OCI-LY7 (cell line): ENCODE data around the gene TOMM20L. TPM values are rescaled to one million over a fixed set of nuclear protein-coding genes. Genes with fewer than 3 reads are reported as not detected.
A peak's percentile ranks its signal among the peaks of the same experiment; 100 is the strongest.

Experiments used
- Bru-seq: library from RNA; stranded (reverse); fragments of 400-500 nt; gene quantifications from one replicate; lab custom pipeline; 2021; lab: Mats Ljungman, UMichigan
- BruChase-seq, 2 experiments: library from RNA; stranded (reverse); fragments of 400-500 nt; gene quantifications; one replicate each; lab custom pipeline; 2021; lab: Mats Ljungman, UMichigan
- BruUV-seq: library from RNA; stranded (reverse); fragments of 400-500 nt; replicated peaks from 2 replicates; lab custom pipeline; 2021; lab: Mats Ljungman, UMichigan
- CTCF ChIA-PET: fragments of 300-600 bp; sonication (Branson Sonifier 250); formaldehyde crosslinking; loops from one replicate; lab custom pipeline; 2022; ENCODE audit warnings: antibody characterized with exemption; ENCODE audit not compliant: unreplicated experiment; lab: Charles Lee
- POLR2A ChIA-PET: fragments of 300-600 bp; sonication (Branson Sonifier 250); formaldehyde crosslinking; loops from one replicate; lab custom pipeline; 2022; ENCODE audit warnings: antibody characterized with exemption; lab: Charles Lee
- DNase-seq: peaks from one replicate; pipeline ENCODE4 v3.0.0-alpha.2; 2015; ENCODE audit warnings: low spot score
- H2AFZ ChIP-seq: fragments of 200-600 bp; sonication (generic), shearing (Covaris generic); 2 replicates; pipeline ENCODE4 v1.6.1; 2014; ENCODE audit warnings: mild to moderate bottlenecking, antibody characterized with exemption, low read length, moderate library complexity
- H3K27ac ChIP-seq: fragments of 200-600 bp; sonication (generic); 2 replicates; pipeline ENCODE4 v1.5.1; 2014; ENCODE audit warnings: mixed run types, low read depth, mild to moderate bottlenecking, moderate library complexity, low read length, inconsistent platforms; ENCODE audit not compliant: poor library complexity, severe bottlenecking
- H3K36me3 ChIP-seq: fragments of 200-600 bp; sonication (generic); 2 replicates; pipeline ENCODE4 v1.6.1; 2014; ENCODE audit warnings: mild to moderate bottlenecking, antibody characterized with exemption, low read length, moderate library complexity, mixed read lengths; ENCODE audit not compliant: insufficient read depth
- H3K4me1 ChIP-seq: fragments of 200-600 bp; sonication (generic); 2 replicates; pipeline ENCODE4 v1.5.1; 2014; ENCODE audit warnings: mild to moderate bottlenecking, low read length; ENCODE audit not compliant: insufficient read depth, poor library complexity, severe bottlenecking
- H3K4me2 ChIP-seq: fragments of 200-600 bp; sonication (generic); 2 replicates; pipeline ENCODE4 v1.6.1; 2014; ENCODE audit warnings: mild to moderate bottlenecking, low read length
- H3K4me3 ChIP-seq: fragments of 200-600 bp; sonication (generic); 2 replicates; pipeline ENCODE4 v1.5.1; 2014; ENCODE audit warnings: mild to moderate bottlenecking, low read depth, low read length; ENCODE audit not compliant: poor library complexity, severe bottlenecking
- H3K79me2 ChIP-seq: fragments of 200-600 bp; sonication (generic); 2 replicates; pipeline ENCODE4 v1.6.1; 2016; ENCODE audit warnings: low read depth, mild to moderate bottlenecking, low read length, moderate library complexity, mixed read lengths; ENCODE audit not compliant: insufficient read depth
- H3K9me2 ChIP-seq: fragments of 200-600 bp; sonication (generic); 2 replicates; pipeline ENCODE4 v1.6.1; 2016; ENCODE audit warnings: mild to moderate bottlenecking, low read length, mixed read lengths; ENCODE audit not compliant: insufficient read depth
- H3K9me3 ChIP-seq: fragments of 200-600 bp; sonication (generic); 2 replicates; pipeline ENCODE4 v1.6.1; 2014; ENCODE audit warnings: mild to moderate bottlenecking, mixed run types, low read length, mixed read lengths
- H4K20me1 ChIP-seq: fragments of 200-600 bp; sonication (generic); 2 replicates; pipeline ENCODE4 v1.6.1; 2014; ENCODE audit warnings: mild to moderate bottlenecking, antibody characterized with exemption, low read length, moderate library complexity, mixed read lengths; ENCODE audit not compliant: insufficient read depth
- EZH2phosphoT487 ChIP-seq: fragments of 200-600 bp; sonication (generic); IDR thresholded peaks from 2 replicates; pipeline ENCODE4 v1.6.1; 2018; ENCODE audit warnings: low read depth, borderline replicate concordance, mild to moderate bottlenecking, mixed run types, antibody characterized with exemption, low read length, moderate library complexity, mixed read lengths
- intact Hi-C: fragments of 100-400 bp; cut with micrococcal nuclease; formaldehyde crosslinking; loops from one replicate; pipeline ENCODE4 v1.10.0; 2022; ENCODE audit not compliant: unreplicated experiment
- long read RNA-seq: library from polyadenylated mRNA; stranded (forward); transcript quantifications from one replicate; pipeline ENCODE4 v2.0.0, GENCODE V29; 2022
- total RNA-seq, 2 experiments: library from RNA; depleted of rRNA in 1 of 2; stranded (reverse); fragments of >200 nt in 1 of 2; shearing (Covaris generic) in 1 of 2; gene quantifications; 2 replicates each; pipeline ENCODE4 v1.2.3, GENCODE V29; 2014 to 2022
- TF ChIP-seq, protein P1 (sequence below): fragments of 200-600 bp; sonication (generic); conservative IDR thresholded peaks from 2 replicates; pipeline ENCODE4 v1.5.1; 2014; ENCODE audit warnings: mild to moderate bottlenecking, antibody characterized with exemption, low read length, moderate library complexity, mixed read lengths

The TOMM20L gene
- not detected in 2 replicates for total RNA-seq (2014; rRNA removed; shearing (Covaris generic))
- not detected in 2 replicates for total RNA-seq (2022)
- Bru-seq, nascent RNA: percentile 31 among the genes with signal in this experiment
- percentile 32 among the genes with signal in this experiment for BruChase-seq, experiment 1, labeled RNA remaining after a 6-hour chase
- percentile 28 among the genes with signal in this experiment for BruChase-seq, experiment 2, labeled RNA remaining after a 2-hour chase
- long read RNA-seq: 0 reads

DNA sequence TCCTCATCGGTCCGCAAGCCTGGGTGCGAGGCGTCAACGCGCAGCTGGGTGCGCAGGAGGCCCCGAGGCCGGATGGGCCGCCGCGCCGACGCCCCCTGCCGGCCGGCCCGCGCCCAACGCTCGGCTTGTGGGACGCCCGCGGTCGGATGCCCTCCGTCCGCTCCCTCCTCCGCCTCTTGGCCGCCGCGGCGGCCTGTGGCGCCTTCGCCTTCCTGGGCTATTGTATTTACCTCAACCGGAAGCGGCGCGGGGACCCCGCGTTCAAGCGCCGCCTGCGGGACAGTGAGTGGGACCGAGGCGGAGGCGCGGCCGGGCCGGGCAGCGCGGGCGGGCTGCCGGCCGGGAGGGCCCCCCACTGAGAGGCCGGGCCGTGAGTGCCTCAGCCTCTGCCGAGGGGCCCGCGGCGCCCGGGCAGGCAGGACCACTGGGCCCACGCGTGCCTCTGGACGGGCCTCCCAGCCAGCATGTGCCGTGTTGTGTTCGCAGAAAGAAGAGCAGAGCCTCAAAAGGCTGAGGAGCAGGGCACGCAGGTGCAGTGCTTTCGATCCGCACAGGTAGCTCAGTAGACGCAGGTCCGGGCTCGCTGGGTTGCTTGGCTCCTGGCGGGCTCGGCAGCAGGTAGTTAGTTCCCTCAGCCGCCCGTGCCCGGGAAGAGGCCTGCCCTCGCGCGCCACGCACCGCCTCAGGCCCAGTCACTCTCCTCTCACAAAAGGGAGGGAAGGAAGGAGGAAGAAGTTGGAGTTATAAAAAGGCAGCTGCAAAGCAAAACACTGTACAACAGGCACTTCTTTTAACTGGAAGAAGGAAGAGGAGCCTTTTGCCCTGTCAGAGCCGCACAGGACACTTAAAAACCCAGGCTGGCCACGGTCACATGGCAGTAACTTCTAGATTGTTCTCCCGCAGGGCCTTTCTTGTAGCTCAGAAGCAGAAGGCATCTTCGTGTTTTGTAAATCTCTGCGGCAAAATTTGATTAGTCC is at the start of gene TOMM20L:
TSS of gene TOMM20L (plus strand) at position 119 of the 977 bp plus-strand sequence. CDS start at position 147, 28 bp downstream.
- BruUV-seq: no TSS peak
- peak within 1 kb of the TSS; percentile 13 for H3K4me3 ChIP-seq
- no peaks in the 10 kb centered on the region for H3K79me2 ChIP-seq
- H3K4me2 ChIP-seq: peak within 1 kb of the TSS; percentile 50; the same call in 1 of the 2 replicates
- TF ChIP-seq, protein P1, sequence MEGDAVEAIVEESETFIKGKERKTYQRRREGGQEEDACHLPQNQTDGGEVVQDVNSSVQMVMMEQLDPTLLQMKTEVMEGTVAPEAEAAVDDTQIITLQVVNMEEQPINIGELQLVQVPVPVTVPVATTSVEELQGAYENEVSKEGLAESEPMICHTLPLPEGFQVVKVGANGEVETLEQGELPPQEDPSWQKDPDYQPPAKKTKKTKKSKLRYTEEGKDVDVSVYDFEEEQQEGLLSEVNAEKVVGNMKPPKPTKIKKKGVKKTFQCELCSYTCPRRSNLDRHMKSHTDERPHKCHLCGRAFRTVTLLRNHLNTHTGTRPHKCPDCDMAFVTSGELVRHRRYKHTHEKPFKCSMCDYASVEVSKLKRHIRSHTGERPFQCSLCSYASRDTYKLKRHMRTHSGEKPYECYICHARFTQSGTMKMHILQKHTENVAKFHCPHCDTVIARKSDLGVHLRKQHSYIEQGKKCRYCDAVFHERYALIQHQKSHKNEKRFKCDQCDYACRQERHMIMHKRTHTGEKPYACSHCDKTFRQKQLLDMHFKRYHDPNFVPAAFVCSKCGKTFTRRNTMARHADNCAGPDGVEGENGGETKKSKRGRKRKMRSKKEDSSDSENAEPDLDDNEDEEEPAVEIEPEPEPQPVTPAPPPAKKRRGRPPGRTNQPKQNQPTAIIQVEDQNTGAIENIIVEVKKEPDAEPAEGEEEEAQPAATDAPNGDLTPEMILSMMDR: peak; percentile 78
- TF ChIP-seq EZH2phosphoT487: no peak
- peak within 1 kb of the TSS; percentile 76 for H2AFZ ChIP-seq
- POLR2A ChIA-PET: no interaction called here
- H3K9me2 ChIP-seq: no peaks in the 10 kb centered on the region
- H3K27ac ChIP-seq: no peak within 1 kb of the TSS
- H3K4me1 ChIP-seq: peaks cover 7% of the 10 kb centered on the region
- no peaks in the 10 kb centered on the region for H3K9me3 ChIP-seq
- no peaks in the 10 kb centered on the region for H3K36me3 ChIP-seq
- H4K20me1 ChIP-seq: no peaks in the 10 kb centered on the region
- DNase-seq: peak; percentile 70
- intact Hi-C loops: no loop called here
- CTCF ChIA-PET: interaction anchor here (0.9 kb wide), 1 partner anchor 626 kb away, joined by 3 read pairs; no protein-coding TSS in a partner anchor

DNA sequence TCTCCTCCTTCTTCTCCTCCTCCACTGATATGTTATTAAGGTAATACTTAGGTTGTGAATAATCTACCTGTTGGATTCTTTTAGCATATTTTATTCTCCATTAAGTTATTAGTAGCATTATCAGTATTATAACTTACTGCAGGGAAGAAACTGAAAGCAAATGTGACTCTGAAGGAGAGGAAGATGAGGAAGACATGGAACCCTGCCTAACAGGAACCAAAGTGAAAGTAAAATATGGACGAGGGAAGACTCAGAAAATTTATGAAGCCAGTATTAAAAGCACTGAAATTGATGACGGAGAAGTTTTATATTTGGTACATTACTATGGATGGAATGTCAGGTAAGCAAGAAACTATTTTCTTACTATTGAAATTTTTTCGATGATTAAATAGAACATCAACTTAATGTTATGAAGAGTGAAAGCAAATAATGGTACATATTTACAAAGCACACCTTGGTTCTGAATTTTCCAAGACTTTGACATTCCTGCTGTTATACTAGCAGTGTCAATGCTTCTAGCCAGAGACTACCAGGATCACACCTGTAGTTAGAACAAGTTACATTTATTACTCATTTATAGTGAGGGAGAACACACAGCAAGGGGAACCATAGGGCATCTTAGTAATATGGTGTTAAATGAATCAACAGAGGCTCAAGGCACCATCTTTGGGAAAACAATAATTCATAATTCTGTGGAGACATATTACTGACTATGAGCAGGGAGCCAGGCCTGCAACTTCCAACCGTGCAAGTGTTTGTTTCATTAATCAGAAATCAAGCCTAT is 42.0 kb upstream of the TOMM20L start:
- H3K27ac ChIP-seq: no peak overlapping the region
- H3K4me2 ChIP-seq: no peak overlapping the region
- H3K79me2 ChIP-seq: no peaks in the 10 kb centered on the region
- H3K4me3 ChIP-seq: no peak overlapping the region
- no peaks in the 10 kb centered on the region for H4K20me1 ChIP-seq
- TF ChIP-seq EZH2phosphoT487: no peak
- TF ChIP-seq, protein P1: no peak
- no peaks in the 10 kb centered on the region for H3K9me3 ChIP-seq
- BruUV-seq: no TSS peak
- CTCF ChIA-PET: no interaction called here
- no peaks in the 10 kb centered on the region for H3K9me2 ChIP-seq
- H3K4me1 ChIP-seq: no peaks in the 10 kb centered on the region
- H2AFZ ChIP-seq: no peak overlapping the region
- POLR2A ChIA-PET: no interaction called here
- intact Hi-C loops: no loop called here
- DNase-seq: no peak
- H3K36me3 ChIP-seq: peaks cover 78% of the 10 kb centered on the region
